ENCODE data around the gene NKAIN1. TPM values are rescaled to one million over a fixed set of nuclear protein-coding genes. Genes with fewer than 3 reads are reported as not detected.

The NKAIN1 gene
- total RNA-seq, 1 donor from 2014 or later: 17.1 TPM

GRCh38 chr1:31227891-31228568 is 11.7 kb downstream of the NKAIN1 start:
- no peak overlapping the region for H3K27ac Mint-ChIP-seq
- H3K4me1 Mint-ChIP-seq (ENCODE audit: unreplicated experiment): peaks cover 17% of the 10 kb centered on the region
- H3K36me3 Mint-ChIP-seq: no peaks in the 10 kb centered on the region
- no peak overlapping the region for H3K4me3 Mint-ChIP-seq
- no peak for TF ChIP-seq CTCF (conservative IDR thresholded peaks at IDR 0.05)
- H3K27me3 Mint-ChIP-seq: peaks cover 11% of the 10 kb centered on the region
- no peak for DNase-seq (ENCODE audit: extremely low spot score, unreplicated experiment)
- H3K9me3 Mint-ChIP-seq: no peaks in the 10 kb centered on the region

- Mint-ChIP-seq H3K27me3 (peaks cover 11% of the 10 kb centered on the region), H3K4me3 (peak overlapping the region; percentile 28), H3K27ac (no peak overlapping the region), H3K36me3 (no peaks in the 10 kb centered on the region), H3K4me1 (ENCODE audit: unreplicated experiment) (peaks cover 21% of the 10 kb centered on the region), H3K9me3 (no peaks in the 10 kb centered on the region)
- TF ChIP-seq CTCF (conservative IDR thresholded peaks at IDR 0.05): no peak
- no peak for DNase-seq (ENCODE audit: extremely low spot score, unreplicated experiment)
These were observed 15.6 kb downstream of the NKAIN1 start for GRCh38 chr1:31224068-31224467.

- Mint-ChIP-seq H3K4me3 (no peak overlapping the region), H3K27ac (no peak overlapping the region), H3K4me1 (ENCODE audit: unreplicated experiment) (peaks cover 13% of the 10 kb centered on the region), H3K27me3 (peaks cover 11% of the 10 kb centered on the region), H3K36me3 (no peaks in the 10 kb centered on the region), H3K9me3 (no peaks in the 10 kb centered on the region)
- DNase-seq (ENCODE audit: extremely low spot score, unreplicated experiment): no peak
- no peak for TF ChIP-seq CTCF (conservative IDR thresholded peaks at IDR 0.05)
These were observed 17.5 kb downstream of the NKAIN1 start for GRCh38 chr1:31222176-31222575.

GRCh38 chr1:31221072-31221471 is 18.6 kb downstream of the NKAIN1 start:
- H3K4me3 Mint-ChIP-seq: no peak overlapping the region
- peaks cover 17% of the 10 kb centered on the region for H3K4me1 Mint-ChIP-seq (ENCODE audit: unreplicated experiment)
- no peaks in the 10 kb centered on the region for H3K36me3 Mint-ChIP-seq
- no peak for TF ChIP-seq CTCF (conservative IDR thresholded peaks at IDR 0.05)
- H3K9me3 Mint-ChIP-seq: no peaks in the 10 kb centered on the region
- peaks cover 10% of the 10 kb centered on the region for H3K27me3 Mint-ChIP-seq
- no peak for DNase-seq (ENCODE audit: extremely low spot score, unreplicated experiment)
- no peak overlapping the region for H3K27ac Mint-ChIP-seq

- no peak overlapping the region for H3K27ac Mint-ChIP-seq
- H3K36me3 Mint-ChIP-seq: no peaks in the 10 kb centered on the region
- no peak for TF ChIP-seq CTCF (conservative IDR thresholded peaks at IDR 0.05)
- H3K4me1 Mint-ChIP-seq (ENCODE audit: unreplicated experiment): peaks cover 26% of the 10 kb centered on the region
- H3K4me3 Mint-ChIP-seq: no peak overlapping the region
- H3K27me3 Mint-ChIP-seq: peaks cover 8% of the 10 kb centered on the region
- DNase-seq (ENCODE audit: extremely low spot score, unreplicated experiment): no peak
- no peaks in the 10 kb centered on the region for H3K9me3 Mint-ChIP-seq
These were observed 20.2 kb downstream of the NKAIN1 start for GRCh38 chr1:31219489-31219888.

Data from type B pancreatic cell (in vitro differentiated cells).